Inflammatory macrophage (primary cell): Measurements from ENCODE around the gene KCNE4.
"Not testable (repeated sequence)": the region's sequence is repeated elsewhere in the genome, so short reads cannot be mapped to it uniquely, and the experiment has no call there.

Experiments
- DNase-seq, 2 donors: peaks; one replicate each; pipeline ENCODE4 v3.0.0-alpha.2; 2020 to 2022

The KCNE4 gene

GRCh38 chr2:223058952-223059716 lies 7.1 kb downstream of the KCNE4 start:
- DNase-seq, result no peak

- DNase-seq, result no peak
These were observed 8.3 kb downstream of the KCNE4 start for GRCh38 chr2:223060201-223060825.

DNA sequence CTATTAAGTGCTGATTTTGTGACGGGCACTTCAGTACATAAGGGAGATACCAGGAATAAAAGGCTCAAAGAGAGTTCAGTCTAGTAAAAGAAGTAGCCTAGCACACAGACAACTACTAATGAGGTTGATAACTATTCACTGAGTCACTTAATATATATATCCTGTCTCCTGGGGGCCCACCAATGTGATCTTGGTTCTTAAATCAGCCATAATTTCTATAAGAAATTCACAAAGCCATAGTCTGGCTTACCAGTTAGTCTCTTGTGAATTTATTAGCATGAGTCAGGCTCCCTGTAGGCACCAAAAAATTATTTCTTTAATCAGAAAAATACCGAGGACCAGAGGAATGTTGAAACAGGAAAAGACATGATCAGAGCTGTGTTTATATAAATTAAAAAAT lies 10.4 kb downstream of the KCNE4 start:
- no peak for DNase-seq

- no peak for DNase-seq
These were observed 13.1 kb downstream of the KCNE4 start for GRCh38 chr2:223065107-223065506.

GRCh38 chr2:223066721-223067120 lies 14.7 kb downstream of the KCNE4 start:
- DNase-seq, result no peak

GRCh38 chr2:223068071-223068470 lies 16.1 kb downstream of the KCNE4 start:
- DNase-seq, result no peak

GRCh38 chr2:223069465-223069864 lies 17.5 kb downstream of the KCNE4 start:
- DNase-seq, result no peak

GRCh38 chr2:223069988-223070387 lies 18.0 kb downstream of the KCNE4 start:
- DNase-seq, result no peak

- DNase-seq, result no peak
These were observed 19.1 kb downstream of the KCNE4 start for GRCh38 chr2:223071139-223071538.

GRCh38 chr2:223072826-223073225 lies 20.8 kb downstream of the KCNE4 start:
- no peak for DNase-seq

- DNase-seq, result no peak
These were observed 23.6 kb downstream of the KCNE4 start for GRCh38 chr2:223075301-223076270.

DNA sequence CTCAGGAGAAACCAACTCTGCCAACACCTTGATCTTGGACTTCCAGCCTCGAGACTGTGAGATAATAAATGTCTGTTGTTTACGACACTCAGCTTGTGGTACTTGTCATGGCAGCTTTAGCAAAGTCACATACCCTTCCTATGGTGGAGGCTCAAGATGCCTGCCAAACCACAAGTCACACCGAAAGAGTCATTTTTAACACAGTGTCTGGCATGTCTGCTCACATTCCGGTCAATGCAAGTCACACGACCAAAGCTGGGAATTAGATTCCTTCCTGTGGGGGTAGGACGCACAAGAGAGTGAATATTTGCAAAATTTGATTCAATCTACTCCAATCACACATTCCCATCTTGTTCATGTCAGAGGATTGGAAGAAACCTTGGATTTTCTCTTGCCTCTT lies 24.6 kb downstream of the KCNE4 start:
- no peak for DNase-seq

- DNase-seq, result no peak
These were observed 26.5 kb downstream of the KCNE4 start for GRCh38 chr2:223078482-223078881.

DNA sequence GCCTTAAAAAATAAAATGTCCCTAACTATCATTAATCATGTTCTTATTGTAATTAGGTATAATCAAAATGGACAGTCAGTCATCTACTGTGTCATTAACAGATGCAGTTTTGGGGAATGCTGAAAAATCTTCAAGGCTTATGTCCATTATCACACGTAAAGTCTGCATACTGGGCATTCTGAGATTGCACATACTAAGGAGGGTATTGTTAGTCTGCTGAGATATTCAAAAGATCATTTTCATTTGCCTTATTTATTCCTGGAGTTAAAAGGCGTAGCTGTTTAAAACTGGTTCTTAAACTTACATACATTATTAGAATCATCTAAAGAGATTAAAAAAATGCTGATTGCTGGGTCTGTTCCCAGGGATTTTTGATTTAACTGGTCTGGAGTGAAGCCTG lies 27.4 kb downstream of the KCNE4 start:
- no peak for DNase-seq

DNA sequence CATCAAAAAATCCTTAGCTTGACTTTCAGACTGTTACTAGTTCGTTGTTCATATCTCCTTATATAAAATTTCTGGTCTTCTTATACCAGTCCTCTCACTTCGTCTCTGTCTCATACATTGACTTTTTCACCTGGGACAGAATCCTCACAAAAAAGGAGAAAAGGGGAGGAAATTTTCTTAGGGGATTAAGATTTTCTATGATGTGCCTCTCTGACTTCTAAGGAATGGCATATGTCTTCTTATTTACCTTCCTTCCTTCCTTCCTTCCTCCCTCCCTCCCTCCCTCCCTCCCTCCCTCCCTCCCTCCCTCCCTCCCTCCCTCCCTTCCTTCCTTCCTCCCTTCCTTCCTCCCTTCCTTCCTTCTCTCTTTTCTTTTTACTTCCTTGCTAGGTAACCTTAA lies 27.9 kb downstream of the KCNE4 start:
- DNase-seq, result no peak

GRCh38 chr2:223080790-223081360 lies 28.9 kb downstream of the KCNE4 start:
- not testable (repeated sequence) for DNase-seq

- DNase-seq, result no peak
These were observed 29.8 kb downstream of the KCNE4 start for GRCh38 chr2:223081789-223082188.

GRCh38 chr2:223082706-223083105 lies 30.7 kb downstream of the KCNE4 start:
- no peak for DNase-seq

- no peak for DNase-seq
These were observed 31.5 kb downstream of the KCNE4 start for GRCh38 chr2:223083402-223084070.

DNA sequence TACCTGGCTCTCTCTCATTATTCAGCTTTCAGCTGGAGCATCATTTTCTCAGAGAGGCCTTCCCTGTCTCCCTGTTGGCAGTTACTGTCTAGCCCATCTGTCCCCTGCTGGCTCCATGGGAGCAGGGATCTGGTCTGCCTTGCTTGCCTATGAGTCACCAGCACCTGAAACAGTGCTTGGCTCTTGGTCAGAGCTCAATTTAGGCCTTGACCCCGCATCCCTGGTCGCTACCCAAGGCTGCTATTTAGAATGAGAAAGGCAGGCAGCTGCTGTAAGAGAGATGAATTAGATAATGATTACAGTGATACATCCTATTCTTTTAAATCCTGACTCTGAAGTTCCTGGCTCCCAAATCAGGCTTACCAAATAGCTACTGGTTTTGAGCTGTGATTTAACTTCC lies 32.9 kb downstream of the KCNE4 start:
- no peak for DNase-seq

DNA sequence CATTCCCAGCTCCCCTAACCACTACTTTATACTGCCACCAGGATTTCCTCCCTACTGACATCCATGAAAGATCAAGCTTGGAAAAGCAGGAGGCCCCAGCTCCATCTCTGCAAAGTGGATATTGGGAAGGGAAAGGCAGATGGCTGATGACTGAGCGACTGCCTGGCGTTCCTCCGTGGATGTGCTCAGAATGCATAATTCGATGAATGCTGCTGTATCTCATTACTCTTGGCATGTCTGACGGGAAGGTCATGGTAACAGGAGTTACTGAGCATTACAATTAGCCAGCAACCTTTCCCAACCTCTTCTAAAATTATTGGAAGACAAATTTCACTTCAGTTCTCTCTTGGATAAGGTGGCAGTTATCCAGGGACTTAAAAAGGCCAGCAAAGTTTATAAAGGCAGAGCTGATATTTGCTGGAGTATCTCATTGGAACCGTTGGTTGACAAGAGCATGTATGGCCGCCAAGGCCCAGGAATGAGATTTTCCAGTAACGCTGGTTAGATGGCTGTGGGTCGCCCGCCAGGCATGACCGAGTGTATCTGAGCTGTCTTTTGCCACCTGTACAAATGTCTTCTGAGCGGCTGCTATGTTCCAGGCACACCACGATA lies 34.5 kb downstream of the KCNE4 start:
- no peak for DNase-seq

DNA sequence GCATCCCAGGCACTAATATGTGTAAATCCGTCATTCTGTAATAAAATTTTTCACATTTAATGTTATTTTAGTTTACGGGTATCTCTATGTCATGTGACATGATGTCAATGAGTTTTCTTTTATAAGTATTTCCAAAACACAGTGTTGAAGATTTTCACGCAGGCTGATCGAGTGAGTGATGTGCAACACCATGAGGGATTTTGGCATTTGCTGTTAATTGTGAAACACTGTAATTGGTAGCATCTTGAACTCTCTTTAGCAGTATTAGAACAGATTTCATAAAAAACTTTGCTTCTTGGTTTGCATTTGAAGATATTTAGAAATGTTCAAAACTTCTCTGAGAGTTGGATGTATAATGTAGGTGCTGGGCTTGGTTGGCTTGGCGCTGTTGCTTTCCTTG lies 35.5 kb downstream of the KCNE4 start:
- DNase-seq, result no peak
